Colonic mucosa (tissue), 4 donors: ENCODE results near the gene SEL1L2. TPM values are rescaled to one million over a fixed set of nuclear protein-coding genes. Genes with fewer than 3 reads are reported as not detected.

Experiments used
- DNase-seq: peaks from one replicate; pipeline ENCODE4 v3.0.0-alpha.2; 2020
- H3K27ac ChIP-seq: fragments of 200-600 bp; one replicate; pipeline ENCODE4 v1.8.0; 2021
- H3K27me3 ChIP-seq: fragments of 200-600 bp; one replicate; pipeline ENCODE4 v1.8.0; 2021
- H3K36me3 ChIP-seq: fragments of 200-600 bp; one replicate; pipeline ENCODE4 v1.8.0; 2021
- H3K4me1 ChIP-seq: fragments of 200-600 bp; one replicate; pipeline ENCODE4 v1.8.0; 2021; ENCODE audit warnings: mild to moderate bottlenecking
- H3K4me3 ChIP-seq: fragments of 200-600 bp; one replicate; pipeline ENCODE4 v1.8.0; 2021
- H3K9ac ChIP-seq, 2 donors: one replicate each; pipeline ENCODE4 v1.7.0; 2013; ENCODE audit warnings: control low read depth in 2 of 2, low read depth in 2 of 2, low read length in 2 of 2
- H3K9me3 ChIP-seq: fragments of 200-600 bp; one replicate; pipeline ENCODE4 v1.8.0; 2021
- CTCF ChIP-seq: fragments of 200-600 bp; IDR thresholded peaks from one replicate; pipeline ENCODE4 v1.8.0; 2022; ENCODE audit warnings: antibody characterized with exemption, mild to moderate bottlenecking
- intact Hi-C: fragments of 100-400 bp; cut with DNase I; formaldehyde crosslinking; loops from one replicate; pipeline ENCODE4 v1.14.1; 2022
- total RNA-seq, 2 donors: library from RNA; stranded (reverse); fragmentation: NEBNext Ultra II Directional in 1 of 2; extraction: Animal tissue kit (Norgen Biotek cat#: 25700) in 1 of 2; gene quantifications; one replicate each; pipeline ENCODE4 v1.2.1, GENCODE V29; 2021
- donor health status: healthy.
- donor health status: DM: no; HTN: no; CAD: no.
- donor health status: DM: no; HTN: no; CAD: no.

The SEL1L2 gene
- total RNA-seq: not detected

DNA sequence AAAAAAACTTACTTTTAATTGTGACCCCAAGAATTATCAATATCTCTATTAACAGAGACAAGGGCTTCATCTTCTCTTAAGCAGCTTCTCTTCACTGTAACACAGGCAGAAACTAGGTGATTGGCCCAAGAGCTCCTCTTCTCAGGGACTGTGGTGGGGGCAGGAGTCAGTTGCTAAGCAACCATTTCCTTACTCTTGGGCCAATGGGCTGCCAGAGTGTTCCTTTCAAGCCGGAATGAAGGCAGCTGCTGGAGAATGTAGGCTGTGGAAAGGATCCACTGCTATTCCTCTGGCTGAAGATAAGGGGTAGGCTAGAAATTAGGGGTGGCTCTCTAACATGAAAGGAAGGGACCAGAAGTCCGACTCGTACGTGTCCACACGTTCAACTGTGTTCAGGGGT, at the start of gene SEL1L2:
Gene SEL1L2, minus strand, starts transcription at position 150 of the 400 bp plus-strand sequence. Its CDS starts 80 bp downstream, at position 70.
- no peak within 1 kb of the TSS for H3K4me3 ChIP-seq
- no peaks in the 10 kb centered on the region for H3K36me3 ChIP-seq
- no peak for DNase-seq
- H3K27ac ChIP-seq: no peak within 1 kb of the TSS
- H3K27me3 ChIP-seq: no peaks in the 10 kb centered on the region
- no peaks in the 10 kb centered on the region for H3K4me1 ChIP-seq
- intact Hi-C loops: no loop called here
- no peak for TF ChIP-seq CTCF
- no peak within 1 kb of the TSS for H3K9ac ChIP-seq
- no peaks in the 10 kb centered on the region for H3K9me3 ChIP-seq

DNA sequence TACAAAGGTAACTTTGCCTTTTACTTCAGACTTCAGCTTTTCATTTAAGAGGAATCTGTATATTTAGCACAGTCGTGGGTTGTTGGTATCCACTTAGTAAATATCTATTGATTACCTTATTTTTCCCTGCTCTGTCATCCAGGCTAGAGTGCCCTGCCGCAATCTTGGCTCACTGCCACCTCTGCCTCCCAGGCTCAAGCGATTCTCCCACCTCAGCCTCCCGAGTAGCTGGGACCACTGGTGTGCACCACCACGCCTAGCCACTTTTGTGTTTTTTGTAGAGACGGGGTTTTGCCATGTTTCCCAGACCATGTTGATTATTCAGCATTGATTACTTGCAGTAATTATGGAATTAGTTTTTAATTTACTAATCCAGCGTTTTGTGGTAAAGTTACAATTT, 46.2 kb upstream of the SEL1L2 start:
- no peak for DNase-seq
- intact Hi-C loops: no loop called here
- no peak for TF ChIP-seq CTCF

DNA sequence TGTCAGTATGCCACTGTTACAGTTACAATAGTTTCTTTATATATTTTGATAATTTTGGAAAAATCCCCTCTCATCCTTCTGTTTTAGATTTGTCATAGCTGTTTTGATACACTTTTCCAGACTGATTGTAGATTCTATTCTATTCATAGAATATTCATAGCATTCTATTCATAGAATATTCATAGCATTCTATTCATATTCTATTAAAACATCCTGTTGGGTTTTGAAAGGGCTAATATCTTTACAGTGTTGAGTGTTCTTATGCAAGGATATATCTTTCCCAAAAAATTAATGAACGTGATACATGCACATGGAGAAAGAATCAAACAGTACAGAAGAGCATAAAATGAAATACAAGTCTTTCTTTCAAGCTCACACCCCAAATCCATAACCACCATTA, 42.9 kb upstream of the SEL1L2 start:
- TF ChIP-seq CTCF: no peak
- intact Hi-C loops: no loop called here
- no peak for DNase-seq
- Histone ChIP-seq H3K27me3 (no peaks in the 10 kb centered on the region), H3K4me3 (no peak overlapping the region), H3K36me3 (no peaks in the 10 kb centered on the region), H3K27ac (no peak overlapping the region), H3K9ac (no peak overlapping the region), H3K4me1 (no peaks in the 10 kb centered on the region), H3K9me3 (no peaks in the 10 kb centered on the region)

More for the DNA sequence above, 46.2 kb upstream of the SEL1L2 start:
- Histone ChIP-seq H3K4me3 (no peak overlapping the region), H3K27me3 (no peaks in the 10 kb centered on the region), H3K4me1 (no peaks in the 10 kb centered on the region), H3K9me3 (no peaks in the 10 kb centered on the region), H3K36me3 (no peaks in the 10 kb centered on the region), H3K27ac (no peak overlapping the region), H3K9ac (no peak overlapping the region)

- no peaks in the 10 kb centered on the region for H3K27me3 ChIP-seq
- H3K4me3 ChIP-seq: no peak overlapping the region
- TF ChIP-seq CTCF: no peak
- H3K4me1 ChIP-seq: no peaks in the 10 kb centered on the region
- intact Hi-C loops: no loop called here
- no peaks in the 10 kb centered on the region for H3K36me3 ChIP-seq
- no peaks in the 10 kb centered on the region for H3K9me3 ChIP-seq
- H3K27ac ChIP-seq: no peak overlapping the region
- no peak overlapping the region for H3K9ac ChIP-seq
- DNase-seq: no peak
Measured at GRCh38 chr20:14030991-14031390, 40.6 kb upstream of the SEL1L2 start.

- Histone ChIP-seq H3K27me3 (no peaks in the 10 kb centered on the region), H3K27ac (no peak overlapping the region), H3K4me1 (no peaks in the 10 kb centered on the region), H3K9me3 (no peaks in the 10 kb centered on the region), H3K36me3 (no peaks in the 10 kb centered on the region), H3K9ac (no peak overlapping the region), H3K4me3 (no peak overlapping the region)
- DNase-seq: no peak
- intact Hi-C loops: no loop called here
- no peak for TF ChIP-seq CTCF
Measured at GRCh38 chr20:14012671-14013070, 22.3 kb upstream of the SEL1L2 start.

DNA sequence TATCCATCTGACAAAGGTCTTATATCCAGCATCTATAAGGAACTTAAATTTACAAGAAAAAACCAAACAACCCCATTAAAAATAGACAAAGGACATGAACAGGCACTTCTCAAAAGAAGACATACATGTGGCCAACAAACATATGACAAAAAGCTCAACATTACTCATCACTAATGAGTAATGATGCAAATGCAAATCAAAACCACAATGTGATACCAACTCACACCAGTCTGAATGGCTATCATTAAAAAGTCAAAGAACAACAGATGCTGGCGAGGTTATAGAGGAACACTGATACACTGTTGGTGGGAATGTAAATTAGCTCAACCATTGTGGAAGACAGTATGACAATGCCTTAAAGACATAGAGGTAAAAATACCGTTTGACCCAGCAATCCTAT, 18.8 kb upstream of the SEL1L2 start:
- Histone ChIP-seq H3K27ac (no peak overlapping the region), H3K4me1 (no peaks in the 10 kb centered on the region), H3K9ac (no peak overlapping the region), H3K4me3 (no peak overlapping the region), H3K9me3 (no peaks in the 10 kb centered on the region), H3K27me3 (no peaks in the 10 kb centered on the region), H3K36me3 (no peaks in the 10 kb centered on the region)
- DNase-seq: no peak
- intact Hi-C loops: no loop called here
- no peak for TF ChIP-seq CTCF
